ENCODE results near the gene RAI1.

GRCh38 chr17:17781591-17782496, 100.6 kb downstream of the RAI1 start:
- TF ChIP-seq CTCF (IDR thresholded peaks at IDR 0.05) (no peak), POLR2A (IDR thresholded peaks at IDR 0.05) (no peak), EP300 (IDR thresholded peaks at IDR 0.05) (no peak)

All from ovary (tissue), 3 donors.